ENCODE measurements around the gene TEAD1.

Gene TEAD1

DNA sequence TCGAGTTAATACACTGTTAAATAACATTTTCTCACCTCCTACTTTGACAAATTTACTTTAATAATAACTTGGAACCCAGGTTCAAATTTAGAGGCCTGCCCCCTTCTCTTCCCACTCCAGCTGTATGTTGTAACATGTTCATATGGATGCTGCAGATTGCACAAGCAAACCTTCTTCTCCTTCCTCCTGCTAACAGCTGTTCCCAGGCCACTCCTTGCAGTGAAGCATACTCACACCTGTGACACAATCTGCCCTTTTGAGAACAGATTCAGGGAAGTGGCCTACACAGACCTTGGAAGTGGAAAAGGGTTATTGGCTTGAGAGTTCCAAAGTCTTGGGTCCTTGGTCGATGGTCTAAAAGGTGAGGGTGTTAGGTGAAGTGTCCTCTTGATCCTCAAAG lies 131.9 kb downstream of the TEAD1 start:
- Histone ChIP-seq H3K27me3 (no peaks in the 10 kb centered on the region), H3K4me1 (peaks cover 30% of the 10 kb centered on the region)
- TF ChIP-seq, protein P1, sequence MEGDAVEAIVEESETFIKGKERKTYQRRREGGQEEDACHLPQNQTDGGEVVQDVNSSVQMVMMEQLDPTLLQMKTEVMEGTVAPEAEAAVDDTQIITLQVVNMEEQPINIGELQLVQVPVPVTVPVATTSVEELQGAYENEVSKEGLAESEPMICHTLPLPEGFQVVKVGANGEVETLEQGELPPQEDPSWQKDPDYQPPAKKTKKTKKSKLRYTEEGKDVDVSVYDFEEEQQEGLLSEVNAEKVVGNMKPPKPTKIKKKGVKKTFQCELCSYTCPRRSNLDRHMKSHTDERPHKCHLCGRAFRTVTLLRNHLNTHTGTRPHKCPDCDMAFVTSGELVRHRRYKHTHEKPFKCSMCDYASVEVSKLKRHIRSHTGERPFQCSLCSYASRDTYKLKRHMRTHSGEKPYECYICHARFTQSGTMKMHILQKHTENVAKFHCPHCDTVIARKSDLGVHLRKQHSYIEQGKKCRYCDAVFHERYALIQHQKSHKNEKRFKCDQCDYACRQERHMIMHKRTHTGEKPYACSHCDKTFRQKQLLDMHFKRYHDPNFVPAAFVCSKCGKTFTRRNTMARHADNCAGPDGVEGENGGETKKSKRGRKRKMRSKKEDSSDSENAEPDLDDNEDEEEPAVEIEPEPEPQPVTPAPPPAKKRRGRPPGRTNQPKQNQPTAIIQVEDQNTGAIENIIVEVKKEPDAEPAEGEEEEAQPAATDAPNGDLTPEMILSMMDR (IDR thresholded peaks at IDR 0.05; ENCODE audit: low read depth, low read length), result no peak

DNA sequence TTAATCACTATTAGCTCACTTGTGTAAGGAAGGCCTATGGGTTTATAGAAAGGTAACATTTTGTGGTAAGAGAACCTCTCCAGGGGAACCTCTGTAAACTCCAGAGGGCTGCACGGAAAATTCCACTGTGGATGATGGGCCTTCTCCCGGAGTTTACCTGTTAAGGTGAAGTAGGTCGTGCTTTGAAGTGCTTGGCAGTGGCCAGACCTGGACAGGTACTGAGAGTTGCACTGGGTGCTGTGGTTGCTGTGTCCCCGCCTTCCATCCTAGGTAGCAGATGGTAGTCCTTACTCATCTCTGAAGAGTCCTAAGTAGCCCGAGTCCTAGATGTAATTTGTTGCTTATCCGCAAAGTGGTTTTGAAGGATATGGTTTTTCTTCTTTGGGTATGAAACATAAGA lies 133.4 kb downstream of the TEAD1 start:
- TF ChIP-seq, protein P1 (IDR thresholded peaks at IDR 0.05; ENCODE audit: low read depth, low read length), result no peak
- H3K4me3 ChIP-seq (ENCODE audit: low read depth, low read length), result no peak overlapping the region
- H3K27me3 ChIP-seq, result no peaks in the 10 kb centered on the region
- no peaks in the 10 kb centered on the region for H3K9me3 ChIP-seq
- no peaks in the 10 kb centered on the region for H3K36me3 ChIP-seq
- no peak for DNase-seq
- peaks cover 32% of the 10 kb centered on the region for H3K4me1 ChIP-seq

More for the DNA sequence above, 131.9 kb downstream of the TEAD1 start:
- Histone ChIP-seq H3K36me3 (no peaks in the 10 kb centered on the region), H3K9me3 (no peaks in the 10 kb centered on the region), H3K4me3 (ENCODE audit: low read depth, low read length) (no peak overlapping the region)
- DNase-seq, result no peak

DNA sequence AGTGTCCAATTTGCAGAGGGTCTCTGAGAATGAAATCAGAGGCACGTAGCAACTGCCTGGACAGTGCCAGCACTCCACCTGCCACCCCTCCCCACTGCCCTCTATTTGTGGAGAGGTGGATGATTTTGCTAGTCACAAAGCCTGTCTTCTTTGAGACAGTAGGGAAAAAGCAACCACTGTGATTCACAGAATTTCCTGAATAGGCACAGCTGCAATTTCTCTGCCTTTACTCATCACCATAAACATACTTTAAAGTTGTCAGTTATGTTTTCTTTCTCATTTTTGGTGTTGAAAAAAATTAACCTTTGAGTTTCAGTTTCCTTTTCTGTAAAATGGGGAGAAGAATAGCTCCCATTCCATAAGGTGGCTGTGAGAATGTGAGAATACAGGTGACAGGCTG lies 134.3 kb downstream of the TEAD1 start:
- Histone ChIP-seq H3K4me3 (ENCODE audit: low read depth, low read length) (no peak overlapping the region), H3K36me3 (no peaks in the 10 kb centered on the region), H3K9me3 (no peaks in the 10 kb centered on the region), H3K27me3 (no peaks in the 10 kb centered on the region), H3K4me1 (peaks cover 35% of the 10 kb centered on the region)
- TF ChIP-seq, protein P1 (IDR thresholded peaks at IDR 0.05; ENCODE audit: low read depth, low read length), result no peak
- no peak for DNase-seq

DNA sequence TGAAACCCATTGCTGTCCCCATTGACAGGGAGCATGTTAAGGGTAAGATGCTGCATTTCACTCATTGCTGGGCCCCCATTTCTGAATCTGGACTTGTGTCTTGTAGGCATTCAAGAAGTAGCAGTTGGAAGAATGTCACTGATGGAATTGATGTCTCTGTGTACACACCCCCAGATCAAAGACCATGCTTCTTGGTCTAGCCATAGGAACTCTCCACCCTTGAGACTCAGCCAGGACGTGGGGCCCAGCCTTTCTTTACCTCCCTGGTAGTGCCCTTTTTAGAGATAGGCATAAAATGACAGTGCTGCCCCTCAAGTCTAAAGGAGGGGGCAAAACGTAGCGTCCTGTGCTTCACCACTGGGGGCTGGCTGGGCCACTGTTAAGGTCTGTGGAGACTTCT lies 135.1 kb downstream of the TEAD1 start:
- no peaks in the 10 kb centered on the region for H3K27me3 ChIP-seq
- TF ChIP-seq, protein P1 (IDR thresholded peaks at IDR 0.05; ENCODE audit: low read depth, low read length), result no peak
- H3K4me1 ChIP-seq, result peaks cover 35% of the 10 kb centered on the region
- no peak overlapping the region for H3K4me3 ChIP-seq (ENCODE audit: low read depth, low read length)
- H3K36me3 ChIP-seq, result no peaks in the 10 kb centered on the region
- H3K9me3 ChIP-seq, result no peaks in the 10 kb centered on the region
- no peak for DNase-seq

DNA sequence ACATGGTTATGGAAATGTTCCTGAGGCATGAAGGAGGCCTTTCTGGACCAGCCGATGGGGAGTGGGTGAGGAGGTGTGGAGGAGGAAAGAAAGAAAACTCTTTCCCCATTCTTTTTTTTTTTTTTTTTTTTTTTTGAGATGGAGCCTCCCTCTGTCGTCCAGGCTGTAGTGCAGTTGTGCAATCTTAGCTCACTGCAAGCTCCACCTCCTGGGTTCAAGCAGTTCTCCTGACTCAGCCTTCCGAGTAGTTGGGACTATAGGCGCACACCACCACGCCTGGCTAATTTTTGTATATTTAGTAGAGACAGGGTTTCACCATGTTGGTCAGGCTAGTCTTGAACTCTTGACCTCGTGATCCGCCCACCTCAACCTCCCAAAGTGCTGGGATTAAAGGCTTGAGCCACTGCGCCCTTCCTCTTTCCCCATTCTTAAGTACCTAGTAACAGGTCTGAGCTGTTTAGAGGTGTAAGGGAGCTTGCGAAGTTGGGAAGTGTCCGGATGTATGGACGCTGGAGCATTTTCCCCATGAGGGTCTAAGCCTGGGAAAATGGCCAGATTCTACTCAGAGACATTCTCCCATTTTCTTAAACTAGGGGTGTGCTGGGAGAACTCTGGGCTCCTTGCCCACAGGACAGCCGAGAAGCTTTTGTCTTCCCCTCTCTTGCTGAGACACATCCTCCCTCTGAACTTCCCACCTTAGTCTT lies 135.8 kb downstream of the TEAD1 start:
- Histone ChIP-seq H3K36me3 (no peaks in the 10 kb centered on the region), H3K4me3 (ENCODE audit: low read depth, low read length) (no peak overlapping the region), H3K4me1 (peaks cover 28% of the 10 kb centered on the region), H3K9me3 (no peaks in the 10 kb centered on the region), H3K27me3 (no peaks in the 10 kb centered on the region)
- TF ChIP-seq, protein P1 (IDR thresholded peaks at IDR 0.05; ENCODE audit: low read depth, low read length), result no peak
- DNase-seq, result no peak

DNA sequence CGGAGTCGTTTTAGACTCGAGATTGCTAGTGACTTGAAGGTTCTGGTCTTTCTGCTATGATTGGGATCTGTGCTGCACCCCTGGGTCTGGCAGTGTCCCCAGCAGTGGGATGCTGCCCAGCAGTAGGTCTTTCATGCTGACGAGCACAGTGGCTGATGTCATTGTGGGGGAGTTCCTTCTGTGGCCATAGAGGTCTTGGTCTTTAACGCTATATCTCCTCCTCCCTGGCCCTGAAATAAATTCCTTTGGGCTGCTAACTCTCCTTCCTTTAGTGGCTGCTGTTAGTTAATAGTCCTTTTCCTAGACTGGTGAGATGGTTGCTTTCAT lies 136.3 kb downstream of the TEAD1 start:
- no peaks in the 10 kb centered on the region for H3K36me3 ChIP-seq
- H3K27me3 ChIP-seq, result no peaks in the 10 kb centered on the region
- H3K4me1 ChIP-seq, result peaks cover 32% of the 10 kb centered on the region
- no peak for DNase-seq
- H3K9me3 ChIP-seq, result no peaks in the 10 kb centered on the region
- H3K4me3 ChIP-seq (ENCODE audit: low read depth, low read length), result no peak overlapping the region
- TF ChIP-seq, protein P1 (IDR thresholded peaks at IDR 0.05; ENCODE audit: low read depth, low read length), result no peak

Data from BE2C (cell line).